ENCODE results near the gene ZNF740.

The ZNF740 gene

DNA sequence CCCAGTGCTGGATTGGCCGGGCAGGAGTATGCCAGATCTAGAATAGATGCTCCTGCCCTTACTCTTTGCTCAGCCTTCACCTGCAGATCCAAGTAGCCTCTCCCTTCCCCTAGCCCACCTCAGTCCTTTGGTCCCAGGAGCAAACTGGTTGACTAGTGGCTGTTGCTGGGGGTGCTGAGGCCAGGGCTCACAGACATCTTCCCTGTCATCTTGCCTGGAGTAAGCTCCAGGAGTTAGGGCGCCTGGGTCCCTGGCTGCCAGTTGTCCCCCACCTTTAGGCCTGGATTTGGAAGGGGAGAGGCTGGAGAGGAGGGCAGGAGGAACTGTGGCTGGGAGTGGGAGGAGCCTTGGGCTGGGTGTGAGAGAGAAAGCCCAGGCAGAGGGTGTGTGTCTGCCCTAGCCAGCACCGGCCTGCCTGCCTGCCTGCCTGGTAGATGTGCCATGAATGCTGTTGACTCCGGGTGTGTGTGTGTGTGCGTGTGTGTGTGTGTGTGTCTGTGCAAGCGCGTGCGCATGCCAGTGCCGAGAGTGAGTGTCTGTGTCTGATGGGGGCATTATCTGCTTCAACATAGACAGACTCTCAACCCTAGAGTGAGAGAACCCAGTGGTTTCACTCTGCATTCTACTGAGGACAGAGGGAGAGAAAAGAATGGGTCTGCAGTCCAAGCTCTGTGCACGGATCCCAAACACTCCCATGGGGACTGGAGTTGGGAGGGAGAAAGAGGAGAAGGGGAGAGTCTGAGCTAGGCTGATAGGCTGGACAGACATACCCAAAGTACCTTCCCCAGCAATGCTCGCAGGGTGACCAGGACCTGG is 52.3 kb downstream of the ZNF740 start (continued):
- peak; percentile 5 for TF ChIP-seq ZBTB26 (tag by site-specific recombination; optimal IDR thresholded peaks at IDR 0.05)
- TF ChIP-seq, protein P1, sequence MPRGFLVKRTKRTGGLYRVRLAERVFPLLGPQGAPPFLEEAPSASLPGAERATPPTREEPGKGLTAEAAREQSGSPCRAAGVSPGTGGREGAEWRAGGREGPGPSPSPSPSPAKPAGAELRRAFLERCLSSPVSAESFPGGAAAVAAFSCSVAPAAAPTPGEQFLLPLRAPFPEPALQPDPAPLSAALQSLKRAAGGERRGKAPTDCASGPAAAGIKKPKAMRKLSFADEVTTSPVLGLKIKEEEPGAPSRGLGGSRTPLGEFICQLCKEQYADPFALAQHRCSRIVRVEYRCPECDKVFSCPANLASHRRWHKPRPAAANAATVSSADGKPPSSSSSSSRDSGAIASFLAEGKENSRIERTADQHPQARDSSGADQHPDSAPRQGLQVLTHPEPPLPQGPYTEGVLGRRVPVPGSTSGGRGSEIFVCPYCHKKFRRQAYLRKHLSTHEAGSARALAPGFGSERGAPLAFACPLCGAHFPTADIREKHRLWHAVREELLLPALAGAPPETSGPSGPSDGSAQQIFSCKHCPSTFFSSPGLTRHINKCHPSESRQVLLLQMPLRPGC (tag by site-specific recombination; IDR thresholded peaks at IDR 0.05) = peak; percentile 24; the same call in 1 of the 2 replicates
- peak; percentile 87 for TF ChIP-seq ZBTB17 (tag by site-specific recombination; IDR thresholded peaks at IDR 0.05)
- peak; percentile 75 for TF ChIP-seq PRDM1 (tag by site-specific recombination; IDR thresholded peaks at IDR 0.05)
- no peak for TF ChIP-seq ZNF18 (tag by site-specific recombination; IDR thresholded peaks at IDR 0.05)
- TF ChIP-seq, protein P2, sequence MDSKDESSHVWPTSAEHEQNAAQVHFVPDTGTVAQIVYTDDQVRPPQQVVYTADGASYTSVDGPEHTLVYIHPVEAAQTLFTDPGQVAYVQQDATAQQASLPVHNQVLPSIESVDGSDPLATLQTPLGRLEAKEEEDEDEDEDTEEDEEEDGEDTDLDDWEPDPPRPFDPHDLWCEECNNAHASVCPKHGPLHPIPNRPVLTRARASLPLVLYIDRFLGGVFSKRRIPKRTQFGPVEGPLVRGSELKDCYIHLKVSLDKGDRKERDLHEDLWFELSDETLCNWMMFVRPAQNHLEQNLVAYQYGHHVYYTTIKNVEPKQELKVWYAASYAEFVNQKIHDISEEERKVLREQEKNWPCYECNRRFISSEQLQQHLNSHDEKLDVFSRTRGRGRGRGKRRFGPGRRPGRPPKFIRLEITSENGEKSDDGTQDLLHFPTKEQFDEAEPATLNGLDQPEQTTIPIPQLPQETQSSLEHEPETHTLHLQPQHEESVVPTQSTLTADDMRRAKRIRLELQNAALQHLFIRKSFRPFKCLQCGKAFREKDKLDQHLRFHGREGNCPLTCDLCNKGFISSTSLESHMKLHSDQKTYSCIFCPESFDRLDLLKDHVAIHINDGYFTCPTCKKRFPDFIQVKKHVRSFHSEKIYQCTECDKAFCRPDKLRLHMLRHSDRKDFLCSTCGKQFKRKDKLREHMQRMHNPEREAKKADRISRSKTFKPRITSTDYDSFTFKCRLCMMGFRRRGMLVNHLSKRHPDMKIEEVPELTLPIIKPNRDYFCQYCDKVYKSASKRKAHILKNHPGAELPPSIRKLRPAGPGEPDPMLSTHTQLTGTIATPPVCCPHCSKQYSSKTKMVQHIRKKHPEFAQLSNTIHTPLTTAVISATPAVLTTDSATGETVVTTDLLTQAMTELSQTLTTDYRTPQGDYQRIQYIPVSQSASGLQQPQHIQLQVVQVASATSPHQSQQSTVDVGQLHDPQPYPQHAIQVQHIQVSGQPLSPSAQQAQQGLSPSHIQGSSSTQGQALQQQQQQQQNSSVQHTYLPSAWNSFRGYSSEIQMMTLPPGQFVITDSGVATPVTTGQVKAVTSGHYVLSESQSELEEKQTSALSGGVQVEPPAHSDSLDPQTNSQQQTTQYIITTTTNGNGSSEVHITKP (tag by site-specific recombination; IDR thresholded peaks at IDR 0.05) = peak; percentile 66
- TF ChIP-seq ZNF416 (tag by site-specific recombination; IDR thresholded peaks at IDR 0.05) = no peak
- TF ChIP-seq, protein P3, sequence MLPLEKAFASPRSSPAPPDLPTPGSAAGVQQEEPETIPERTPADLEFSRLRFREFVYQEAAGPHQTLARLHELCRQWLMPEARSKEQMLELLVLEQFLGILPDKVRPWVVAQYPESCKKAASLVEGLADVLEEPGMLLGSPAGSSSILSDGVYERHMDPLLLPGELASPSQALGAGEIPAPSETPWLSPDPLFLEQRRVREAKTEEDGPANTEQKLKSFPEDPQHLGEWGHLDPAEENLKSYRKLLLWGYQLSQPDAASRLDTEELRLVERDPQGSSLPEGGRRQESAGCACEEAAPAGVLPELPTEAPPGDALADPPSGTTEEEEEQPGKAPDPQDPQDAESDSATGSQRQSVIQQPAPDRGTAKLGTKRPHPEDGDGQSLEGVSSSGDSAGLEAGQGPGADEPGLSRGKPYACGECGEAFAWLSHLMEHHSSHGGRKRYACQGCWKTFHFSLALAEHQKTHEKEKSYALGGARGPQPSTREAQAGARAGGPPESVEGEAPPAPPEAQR (tag by site-specific recombination; IDR thresholded peaks at IDR 0.05) = 0 out of 2 replicates have a peak, but pooled peaks have one; percentile 13
- no peak for TF ChIP-seq ZNF561 (tag by site-specific recombination; IDR thresholded peaks at IDR 0.05; ENCODE audit: borderline replicate concordance)
- no peak for TF ChIP-seq KLF9 (tag by site-specific recombination; IDR thresholded peaks at IDR 0.05; ENCODE audit: low read depth)
- peak; percentile 36 for TF ChIP-seq ZNF398 (tag by site-specific recombination; IDR thresholded peaks at IDR 0.05)
- TF ChIP-seq, protein P4, sequence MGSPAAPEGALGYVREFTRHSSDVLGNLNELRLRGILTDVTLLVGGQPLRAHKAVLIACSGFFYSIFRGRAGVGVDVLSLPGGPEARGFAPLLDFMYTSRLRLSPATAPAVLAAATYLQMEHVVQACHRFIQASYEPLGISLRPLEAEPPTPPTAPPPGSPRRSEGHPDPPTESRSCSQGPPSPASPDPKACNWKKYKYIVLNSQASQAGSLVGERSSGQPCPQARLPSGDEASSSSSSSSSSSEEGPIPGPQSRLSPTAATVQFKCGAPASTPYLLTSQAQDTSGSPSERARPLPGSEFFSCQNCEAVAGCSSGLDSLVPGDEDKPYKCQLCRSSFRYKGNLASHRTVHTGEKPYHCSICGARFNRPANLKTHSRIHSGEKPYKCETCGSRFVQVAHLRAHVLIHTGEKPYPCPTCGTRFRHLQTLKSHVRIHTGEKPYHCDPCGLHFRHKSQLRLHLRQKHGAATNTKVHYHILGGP (tag by site-specific recombination; IDR thresholded peaks at IDR 0.05) = no peak
- no peak for TF ChIP-seq ZNF426 (tag by site-specific recombination; IDR thresholded peaks at IDR 0.05)
- TF ChIP-seq, protein P5, sequence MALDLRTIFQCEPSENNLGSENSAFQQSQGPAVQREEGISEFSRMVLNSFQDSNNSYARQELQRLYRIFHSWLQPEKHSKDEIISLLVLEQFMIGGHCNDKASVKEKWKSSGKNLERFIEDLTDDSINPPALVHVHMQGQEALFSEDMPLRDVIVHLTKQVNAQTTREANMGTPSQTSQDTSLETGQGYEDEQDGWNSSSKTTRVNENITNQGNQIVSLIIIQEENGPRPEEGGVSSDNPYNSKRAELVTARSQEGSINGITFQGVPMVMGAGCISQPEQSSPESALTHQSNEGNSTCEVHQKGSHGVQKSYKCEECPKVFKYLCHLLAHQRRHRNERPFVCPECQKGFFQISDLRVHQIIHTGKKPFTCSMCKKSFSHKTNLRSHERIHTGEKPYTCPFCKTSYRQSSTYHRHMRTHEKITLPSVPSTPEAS (tag by site-specific recombination; IDR thresholded peaks at IDR 0.05) = peak; percentile 84
- TF ChIP-seq ZFHX2 (tag by site-specific recombination; conservative IDR thresholded peaks at IDR 0.05) = 0 out of 2 replicates have a peak, but pooled peaks have one; percentile 17
- TF ChIP-seq ZNF366 (tag by site-specific recombination; conservative IDR thresholded peaks at IDR 0.05) = 0 out of 2 replicates have a peak, but pooled peaks have one; percentile 16
- TF ChIP-seq, protein P6, sequence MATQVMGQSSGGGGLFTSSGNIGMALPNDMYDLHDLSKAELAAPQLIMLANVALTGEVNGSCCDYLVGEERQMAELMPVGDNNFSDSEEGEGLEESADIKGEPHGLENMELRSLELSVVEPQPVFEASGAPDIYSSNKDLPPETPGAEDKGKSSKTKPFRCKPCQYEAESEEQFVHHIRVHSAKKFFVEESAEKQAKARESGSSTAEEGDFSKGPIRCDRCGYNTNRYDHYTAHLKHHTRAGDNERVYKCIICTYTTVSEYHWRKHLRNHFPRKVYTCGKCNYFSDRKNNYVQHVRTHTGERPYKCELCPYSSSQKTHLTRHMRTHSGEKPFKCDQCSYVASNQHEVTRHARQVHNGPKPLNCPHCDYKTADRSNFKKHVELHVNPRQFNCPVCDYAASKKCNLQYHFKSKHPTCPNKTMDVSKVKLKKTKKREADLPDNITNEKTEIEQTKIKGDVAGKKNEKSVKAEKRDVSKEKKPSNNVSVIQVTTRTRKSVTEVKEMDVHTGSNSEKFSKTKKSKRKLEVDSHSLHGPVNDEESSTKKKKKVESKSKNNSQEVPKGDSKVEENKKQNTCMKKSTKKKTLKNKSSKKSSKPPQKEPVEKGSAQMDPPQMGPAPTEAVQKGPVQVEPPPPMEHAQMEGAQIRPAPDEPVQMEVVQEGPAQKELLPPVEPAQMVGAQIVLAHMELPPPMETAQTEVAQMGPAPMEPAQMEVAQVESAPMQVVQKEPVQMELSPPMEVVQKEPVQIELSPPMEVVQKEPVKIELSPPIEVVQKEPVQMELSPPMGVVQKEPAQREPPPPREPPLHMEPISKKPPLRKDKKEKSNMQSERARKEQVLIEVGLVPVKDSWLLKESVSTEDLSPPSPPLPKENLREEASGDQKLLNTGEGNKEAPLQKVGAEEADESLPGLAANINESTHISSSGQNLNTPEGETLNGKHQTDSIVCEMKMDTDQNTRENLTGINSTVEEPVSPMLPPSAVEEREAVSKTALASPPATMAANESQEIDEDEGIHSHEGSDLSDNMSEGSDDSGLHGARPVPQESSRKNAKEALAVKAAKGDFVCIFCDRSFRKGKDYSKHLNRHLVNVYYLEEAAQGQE (tag by site-specific recombination; IDR thresholded peaks at IDR 0.05) = no peak
